H1 (cell line): ENCODE results near the gene CFAP97D2. TPM values are rescaled to one million over a fixed set of nuclear protein-coding genes. Genes with fewer than 3 reads are reported as not detected.
"Not testable (repeated sequence)": the region's sequence is repeated elsewhere in the genome, so short reads cannot be mapped to it uniquely, and the experiment has no call there.

Experiments used
- CTCF ChIA-PET: fragments of 300-600 bp; sonication (Branson Sonifier 250); formaldehyde crosslinking; loops from one replicate; lab custom pipeline; 2021; ENCODE audit not compliant: partially characterized antibody; lab: Charles Lee
- POLR2A ChIA-PET: fragments of 300-600 bp; sonication (Branson Sonifier 250); formaldehyde crosslinking; loops from one replicate; lab custom pipeline; 2021; ENCODE audit warnings: inconsistent platforms; ENCODE audit not compliant: partially characterized antibody; lab: Charles Lee
- DNase-seq, 2 experiments: peaks; one replicate each; pipeline versions ENCODE4 v3.0.0 to v3.0.0-alpha.2; 2010 to 2022; ENCODE audit warnings: low spot score in 2 of 2, low read depth in 1 of 2, mixed read lengths in 1 of 2
- FAIRE-seq: peaks from 2 replicates; lab custom pipeline; 2011; peaks lifted over from hg19 to GRCh38; lab: Jason Lieb, UNC
- H2AFZ ChIP-seq: 2 replicates; pipeline ENCODE4 v1.8.1; 2012; ENCODE audit warnings: low read length, inconsistent platforms
- H2AK5ac ChIP-seq: 2 replicates; pipeline ENCODE4 v1.6.1; 2013; ENCODE audit warnings: low read depth, low read length
- H2BK120ac ChIP-seq: replicated peaks from 2 replicates; pipeline ENCODE3; 2013; ENCODE audit warnings: low read depth, low read length, inconsistent platforms
- H2BK12ac ChIP-seq: 2 replicates; pipeline ENCODE4 v1.6.1; 2013; ENCODE audit warnings: low read depth, low read length
- H2BK15ac ChIP-seq: 2 replicates; pipeline ENCODE4 v1.6.1; 2013; ENCODE audit warnings: low read length
- H2BK20ac ChIP-seq: 2 replicates; pipeline ENCODE4 v1.6.1; 2013; ENCODE audit warnings: low read length
- H2BK5ac ChIP-seq: 2 replicates; pipeline ENCODE4 v1.6.1; 2013; ENCODE audit warnings: low read depth, low read length
- H3K14ac ChIP-seq: 2 replicates; pipeline ENCODE4 v1.6.1; 2013; ENCODE audit warnings: inconsistent platforms; ENCODE audit not compliant: insufficient read length
- H3K18ac ChIP-seq: 2 replicates; pipeline ENCODE4 v1.6.1; 2013; ENCODE audit warnings: low read length; ENCODE audit errors: extremely low read depth
- H3K23ac ChIP-seq: 2 replicates; pipeline ENCODE4 v1.6.1; 2013; ENCODE audit warnings: inconsistent platforms; ENCODE audit not compliant: insufficient read length
- H3K23me2 ChIP-seq: 2 replicates; pipeline ENCODE4 v1.6.1; 2013; ENCODE audit warnings: low read depth, low read length
- H3K27ac ChIP-seq: 2 replicates; pipeline ENCODE4 v1.6.1; 2011; ENCODE audit warnings: low read depth, low read length, inconsistent platforms
- H3K27me3 ChIP-seq, 4 experiments: replicated peaks in 1 of 4; 1 replicate in 1 of 4; 2 replicates in 3 of 4; pipeline versions ENCODE4 v1.6.1 to v1.8.1; 2011 to 2013; ENCODE audit warnings: low read length in 3 of 4, mild to moderate bottlenecking in 3 of 4, inconsistent platforms in 2 of 4, mixed read lengths in 2 of 4, moderate library complexity in 1 of 4; ENCODE audit not compliant: control insufficient read depth in 3 of 4, insufficient read depth in 3 of 4; ENCODE audit errors: extremely low read depth in 1 of 4
- H3K36me3 ChIP-seq, 4 experiments: 2 replicates each; pipeline versions ENCODE4 v1.6.1 to v1.8.1; 2011 to 2013; ENCODE audit warnings: mild to moderate bottlenecking in 4 of 4, low read length in 3 of 4, moderate library complexity in 2 of 4, control low read depth in 1 of 4, inconsistent platforms in 1 of 4; ENCODE audit not compliant: insufficient read depth in 4 of 4, control insufficient read depth in 2 of 4
- H3K4ac ChIP-seq: replicated peaks from 2 replicates; pipeline ENCODE3; 2013; ENCODE audit warnings: low read length, low read depth, mixed read lengths, inconsistent platforms; ENCODE audit not compliant: insufficient read length
- H3K4me1 ChIP-seq, 4 experiments: replicated peaks in 1 of 4; 1 replicate in 1 of 4; 2 replicates in 3 of 4; pipeline versions ENCODE4 v1.6.1 to v1.8.1; 2011 to 2013; ENCODE audit warnings: low read length in 3 of 4, inconsistent platforms in 2 of 4, mixed read lengths in 1 of 4; ENCODE audit not compliant: insufficient read depth in 4 of 4, control insufficient read depth in 3 of 4
- H3K4me2 ChIP-seq, 2 experiments: 2 replicates each; pipeline versions ENCODE4 v1.6.1 to v1.8.1; 2011 to 2013; ENCODE audit warnings: low read depth in 2 of 2, low read length in 2 of 2, control low read depth in 1 of 2, inconsistent platforms in 1 of 2, mild to moderate bottlenecking in 1 of 2; ENCODE audit not compliant: insufficient read depth in 1 of 2
- H3K4me3 ChIP-seq, 4 experiments: fragments of 200-600, 300-600 bp in 1 of 4; sonication (generic), shearing (Covaris generic), sonication (Bioruptor Twin) in 1 of 4; 2 replicates each; pipeline versions ENCODE4 v1.5.1 to v1.8.1; 2011 to 2016; ENCODE audit warnings: low read length in 4 of 4, low read depth in 3 of 4, control low read depth in 2 of 4, inconsistent platforms in 2 of 4, mild to moderate bottlenecking in 2 of 4, mixed read lengths in 1 of 4, moderate library complexity in 1 of 4; ENCODE audit not compliant: insufficient read depth in 2 of 4; ENCODE audit errors: extremely low read depth in 1 of 4
- H3K56ac ChIP-seq: replicated peaks from 2 replicates; pipeline ENCODE3; 2013; ENCODE audit warnings: low read depth, mild to moderate bottlenecking, mixed read lengths, low read length, inconsistent platforms; ENCODE audit not compliant: insufficient read length
- H3K79me1 ChIP-seq: 2 replicates; pipeline ENCODE4 v1.6.1; 2013; ENCODE audit warnings: low read depth, low read length, control low read depth
- H3K79me2 ChIP-seq, 2 experiments: 2 replicates each; pipeline versions ENCODE4 v1.6.1 to v1.8.1; 2012 to 2013; ENCODE audit warnings: low read length in 2 of 2, mild to moderate bottlenecking in 2 of 2, inconsistent platforms in 1 of 2; ENCODE audit not compliant: insufficient read depth in 2 of 2, control insufficient read depth in 1 of 2
- H3K9ac ChIP-seq, 4 experiments: replicated peaks in 1 of 4; 1 replicate in 1 of 4; 2 replicates in 3 of 4; pipeline versions ENCODE4 v1.6.1 to v1.8.1; 2011 to 2013; ENCODE audit warnings: low read depth in 3 of 4, low read length in 3 of 4, control low read depth in 2 of 4, mild to moderate bottlenecking in 2 of 4, moderate library complexity in 2 of 4, inconsistent platforms in 1 of 4; ENCODE audit errors: extremely low read depth in 1 of 4
- H3K9me3 ChIP-seq, 2 experiments: 2 replicates each; pipeline versions ENCODE4 v1.6.1 to v1.8.1; 2012 to 2013; ENCODE audit warnings: mild to moderate bottlenecking in 2 of 2, moderate library complexity in 2 of 2, control low read depth in 1 of 2, inconsistent platforms in 1 of 2, low read depth in 1 of 2, low read length in 1 of 2, mixed read lengths in 1 of 2; ENCODE audit not compliant: insufficient read depth in 2 of 2
- H4K20me1 ChIP-seq, 2 experiments: replicated peaks in 1 of 2; 2 replicates each; pipeline versions ENCODE3 to v1.8.1; 2011 to 2013; ENCODE audit warnings: inconsistent platforms in 2 of 2, low read length in 2 of 2, mild to moderate bottlenecking in 1 of 2; ENCODE audit not compliant: insufficient read depth in 2 of 2, control insufficient read depth in 1 of 2
- H4K5ac ChIP-seq: 2 replicates; pipeline ENCODE4 v1.6.1; 2013; ENCODE audit warnings: low read length, low read depth, mixed read lengths, inconsistent platforms; ENCODE audit not compliant: insufficient read length
- H4K8ac ChIP-seq: 2 replicates; pipeline ENCODE4 v1.8.0; 2013; ENCODE audit warnings: mild to moderate bottlenecking, moderate library complexity, low read length, inconsistent platforms; ENCODE audit not compliant: insufficient read depth; ENCODE audit errors: extremely low read depth
- H4K91ac ChIP-seq: replicated peaks from 2 replicates; pipeline ENCODE3; 2013; ENCODE audit warnings: low read length, mixed read lengths, inconsistent platforms; ENCODE audit not compliant: insufficient read length
- EZH2 ChIP-seq: fragments of 200-600 bp; sonication (generic); IDR thresholded peaks from 2 replicates; pipeline ENCODE4 v1.7.1; 2012; ENCODE audit warnings: low read depth, mild to moderate bottlenecking, moderate library complexity, low read length, inconsistent platforms; ENCODE audit not compliant: severe bottlenecking
- RBBP5 ChIP-seq: IDR thresholded peaks from 2 replicates; pipeline ENCODE4 v1.7.1; 2012; ENCODE audit warnings: low read depth, mild to moderate bottlenecking, inconsistent platforms, low read length, moderate library complexity, borderline replicate concordance
- WGBS, 2 experiments: shearing (Covaris generic) in 1 of 2; methylation state at CpG; one replicate each; pipeline versions ENCODE4 v1.1.6 to v1.1.7; 2013 to 2015; ENCODE audit warnings: low lambda C conversion rate in 2 of 2, mixed read lengths in 2 of 2, inconsistent platforms in 1 of 2, low coverage in 1 of 2, missing lambda C conversion rate in 1 of 2; ENCODE audit not compliant: insufficient replicate concordance in 2 of 2, insufficient coverage in 1 of 2, insufficient read length in 1 of 2; ENCODE audit errors: extremely low coverage in 1 of 2, missing lambda C conversion rate in 1 of 2; 5-methylcytosine and 5-hydroxymethylcytosine counted together
- polyA plus RNA-seq, 7 experiments: library from polyadenylated mRNA; depleted of rRNA in 3 of 7; stranded (reverse) in 5 of 7; unstranded in 2 of 7; fragments of >200 nt in 5 of 7; fragments of 200-250 nt in 2 of 7; gene quantifications; 1 replicate in 5 of 7; 2 replicates in 1 of 7; 4 replicates in 1 of 7; pipeline versions ENCODE4 v1.2.1 to v1.2.3, GENCODE V29; 2011 to 2013; ENCODE audit warnings: missing spikeins in 2 of 7, mixed read lengths in 2 of 7
- total RNA-seq: library from RNA; stranded (reverse); fragmentation: NEBNext Ultra II Directional; extraction: Animal tissue kit (Norgen Biotek cat#: 25700); gene quantifications from 2 replicates; pipeline ENCODE4 v1.2.1, GENCODE V29; 2021

Gene CFAP97D2
- total and polyA plus RNA-seq, 2 of the 8 experiments (the other 6 are each of a cell fraction or from before 2014, with no cell fraction given) = not detected

DNA sequence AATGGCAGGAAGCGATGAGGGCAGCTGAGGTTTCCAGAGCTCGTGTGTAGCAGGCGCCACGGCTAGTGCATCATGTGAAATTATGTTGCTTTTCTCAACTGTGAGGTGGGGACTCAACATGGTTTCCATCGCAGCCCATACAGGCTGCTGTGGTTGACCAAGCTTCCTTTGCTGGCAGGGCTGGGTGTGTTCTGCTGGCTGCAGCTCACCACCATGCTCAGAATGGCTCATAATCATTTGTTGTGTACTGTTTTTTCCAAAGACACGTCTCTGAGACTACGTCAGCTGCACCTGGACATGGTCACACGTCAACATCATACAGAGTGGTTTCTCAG lies 30.6 kb upstream of the CFAP97D2 start (continued):
- TF ChIP-seq RBBP5 (no peak), EZH2 (no peak)

GRCh38 chr13:114148886-114149285 lies 30.2 kb upstream of the CFAP97D2 start:
- H3K23ac ChIP-seq, H2BK15ac ChIP-seq, H2AK5ac ChIP-seq, H4K20me1 ChIP-seq, H4K91ac ChIP-seq, CTCF ChIA-PET, H3K56ac ChIP-seq, H3K36me3 ChIP-seq, H3K23me2 ChIP-seq, H3K4me2 ChIP-seq, H3K18ac ChIP-seq, H3K9ac ChIP-seq, FAIRE-seq, H2BK120ac ChIP-seq, H3K4ac ChIP-seq, H2BK12ac ChIP-seq, H3K9me3 ChIP-seq, DNase-seq, H3K27me3 ChIP-seq, H3K14ac ChIP-seq, H3K4me3 ChIP-seq, H3K79me2 ChIP-seq, H3K79me1 ChIP-seq, H3K27ac ChIP-seq, H3K4me1 ChIP-seq, H2AFZ ChIP-seq, H4K8ac ChIP-seq, H2BK20ac ChIP-seq, H4K5ac ChIP-seq, H2BK5ac ChIP-seq: not testable (repeated sequence)
- POLR2A ChIA-PET = interaction anchor here (1.2 kb wide), 1 partner anchor 13 kb away, joined by 3 read pairs; no protein-coding TSS in a partner anchor
- WGBS, 2 experiments = 85% methylated on average over 8 of the region's 19 CpGs; no CpG with 5 or more reads in 1 of the 2 experiments
